H9 (cell line): ENCODE results near the gene PNMA6E. TPM values are rescaled to one million over a fixed set of nuclear protein-coding genes. Genes with fewer than 3 reads are reported as not detected.

Experiments
- DNase-seq: peaks from one replicate; pipeline ENCODE4 v3.0.0-alpha.2; 2017
- H2AFZ ChIP-seq: one replicate; pipeline ENCODE4 v1.6.1; 2013; ENCODE audit warnings: mild to moderate bottlenecking, low read length, control low read depth, moderate library complexity
- H2AK5ac ChIP-seq: 2 replicates; pipeline ENCODE4 v1.6.1; 2013; ENCODE audit warnings: low read length, control low read depth, mixed read lengths; ENCODE audit not compliant: insufficient read length
- H2BK120ac ChIP-seq: one replicate; pipeline ENCODE4 v1.6.1; 2013; ENCODE audit warnings: low read depth, mild to moderate bottlenecking, low read length, control low read depth, inconsistent platforms; ENCODE audit not compliant: poor library complexity, severe bottlenecking
- H2BK12ac ChIP-seq: 2 replicates; pipeline ENCODE4 v1.6.1; 2013; ENCODE audit warnings: low read length, control low read depth, mixed read lengths, low read depth; ENCODE audit not compliant: insufficient read length
- H2BK15ac ChIP-seq: 2 replicates; pipeline ENCODE4 v1.6.1; 2013; ENCODE audit warnings: low read depth, low read length, control low read depth
- H2BK20ac ChIP-seq: one replicate; pipeline ENCODE4 v1.6.1; 2013; ENCODE audit warnings: low read depth, mild to moderate bottlenecking, low read length, control low read depth, inconsistent platforms; ENCODE audit not compliant: poor library complexity, severe bottlenecking
- H2BK5ac ChIP-seq: 2 replicates; pipeline ENCODE4 v1.6.1; 2013; ENCODE audit warnings: low read length, control low read depth, mixed read lengths; ENCODE audit not compliant: insufficient read length
- H3K14ac ChIP-seq: 2 replicates; pipeline ENCODE4 v1.6.1; 2013; ENCODE audit warnings: low read length, control low read depth; ENCODE audit not compliant: insufficient read depth
- H3K18ac ChIP-seq: 2 replicates; pipeline ENCODE4 v1.6.1; 2013; ENCODE audit warnings: low read depth, mild to moderate bottlenecking, mixed read lengths, low read length, control low read depth; ENCODE audit not compliant: insufficient read length
- H3K23ac ChIP-seq: 2 replicates; pipeline ENCODE4 v1.6.1; 2013; ENCODE audit warnings: low read length, control low read depth, mixed read lengths, low read depth; ENCODE audit not compliant: insufficient read length
- H3K23me2 ChIP-seq: 2 replicates; pipeline ENCODE4 v1.6.1; 2013; ENCODE audit warnings: low read depth, mild to moderate bottlenecking, mixed read lengths, low read length, control low read depth; ENCODE audit not compliant: insufficient read length, poor library complexity, severe bottlenecking
- H3K27ac ChIP-seq: 2 replicates; pipeline ENCODE4 v1.5.1; 2013; ENCODE audit warnings: low read length, control low read depth, mixed read lengths, low read depth; ENCODE audit not compliant: insufficient read length
- H3K27me3 ChIP-seq: 2 replicates; pipeline ENCODE4 v1.6.1; 2013; ENCODE audit warnings: low read length, control low read depth, inconsistent platforms; ENCODE audit not compliant: insufficient read depth
- H3K4ac ChIP-seq: 2 replicates; pipeline ENCODE4 v1.6.1; 2013; ENCODE audit warnings: low read depth, mild to moderate bottlenecking, control low read depth, inconsistent platforms, low read length, moderate library complexity
- H3K4me1 ChIP-seq: 2 replicates; pipeline ENCODE4 v1.6.1; 2013; ENCODE audit warnings: low read length, control low read depth, inconsistent platforms; ENCODE audit not compliant: insufficient read depth
- H3K4me2 ChIP-seq: 2 replicates; pipeline ENCODE4 v1.6.1; 2013; ENCODE audit warnings: low read length, control low read depth, mixed read lengths; ENCODE audit not compliant: insufficient read length, insufficient read depth
- H3K56ac ChIP-seq: 2 replicates; pipeline ENCODE4 v1.6.1; 2013; ENCODE audit warnings: low read depth, mild to moderate bottlenecking, mixed read lengths, low read length, control low read depth; ENCODE audit not compliant: insufficient read length
- H3K79me1 ChIP-seq: 2 replicates; pipeline ENCODE4 v1.6.1; 2013; ENCODE audit warnings: low read depth, mild to moderate bottlenecking, moderate library complexity, low read length, control low read depth, inconsistent platforms; ENCODE audit not compliant: insufficient read depth, poor library complexity, severe bottlenecking
- H3K79me2 ChIP-seq: 2 replicates; pipeline ENCODE4 v1.6.1; 2013; ENCODE audit warnings: low read length, control low read depth, inconsistent platforms; ENCODE audit not compliant: insufficient read depth
- H3K9ac ChIP-seq: 2 replicates; pipeline ENCODE4 v1.6.1; 2013; ENCODE audit warnings: low read length, control low read depth, mixed read lengths; ENCODE audit not compliant: insufficient read length; ENCODE audit errors: extremely low read depth
- H3K9me3 ChIP-seq: one replicate; pipeline ENCODE4 v1.6.1; 2013; ENCODE audit warnings: low read depth, low read length, inconsistent platforms; ENCODE audit not compliant: control insufficient read depth
- H3T11ph ChIP-seq: one replicate; pipeline ENCODE4 v1.6.1; 2013; ENCODE audit warnings: mild to moderate bottlenecking, low read length, control low read depth, inconsistent platforms
- H4K20me1 ChIP-seq: one replicate; pipeline ENCODE4 v1.6.1; 2013; ENCODE audit not compliant: control insufficient read depth, insufficient read length, insufficient read depth
- H4K5ac ChIP-seq: 2 replicates; pipeline ENCODE4 v1.6.1; 2013; ENCODE audit warnings: low read depth, mild to moderate bottlenecking, mixed read lengths, low read length, control low read depth; ENCODE audit not compliant: insufficient read length
- H4K8ac ChIP-seq: replicated peaks from 2 replicates; pipeline ENCODE4 v1.6.1; 2013; ENCODE audit warnings: low read length, control low read depth, mixed read lengths, low read depth; ENCODE audit not compliant: insufficient read length
- H4K91ac ChIP-seq: 2 replicates; pipeline ENCODE4 v1.6.1; 2013; ENCODE audit warnings: low read depth, mild to moderate bottlenecking, moderate library complexity, mixed read lengths, low read length, control low read depth; ENCODE audit not compliant: insufficient read length
- H3K27ac Mint-ChIP-seq, 3 experiments: 2 replicates in 2 of 3; 3 replicates in 1 of 3; pipeline ENCODE4 v1.8.0; 2020 to 2021; ENCODE audit warnings: mixed read lengths in 3 of 3, mild to moderate bottlenecking in 1 of 3, moderate library complexity in 1 of 3
- H3K27me3 Mint-ChIP-seq: 2 replicates; pipeline ENCODE4 v1.8.0; 2021; ENCODE audit warnings: low read depth, mild to moderate bottlenecking, moderate library complexity, mixed read lengths
- H3K36me3 Mint-ChIP-seq, 3 experiments: 2 replicates in 2 of 3; 3 replicates in 1 of 3; pipeline ENCODE4 v1.8.0; 2020 to 2021; ENCODE audit warnings: low read depth in 3 of 3, mixed read lengths in 3 of 3; ENCODE audit not compliant: insufficient read depth in 1 of 3
- H3K4me1 Mint-ChIP-seq, 2 experiments: 2 replicates each; pipeline ENCODE4 v1.8.0; 2020; ENCODE audit warnings: mixed read lengths in 2 of 2
- H3K4me3 Mint-ChIP-seq, 2 experiments: 2 replicates in 1 of 2; 3 replicates in 1 of 2; pipeline ENCODE4 v1.8.0; 2020 to 2021; ENCODE audit warnings: mild to moderate bottlenecking in 2 of 2, mixed read lengths in 2 of 2, moderate library complexity in 1 of 2
- H3K9me3 Mint-ChIP-seq, 2 experiments: 2 replicates in 1 of 2; 3 replicates in 1 of 2; pipeline ENCODE4 v1.8.0; 2020; ENCODE audit warnings: mild to moderate bottlenecking in 2 of 2, mixed read lengths in 2 of 2, moderate library complexity in 1 of 2
- WGBS: extraction: QIAGEN DNeasy Blood & Tissue Kit; methylation state at CpG from one replicate; pipeline ENCODE4 v1.1.7; 2013; ENCODE audit warnings: missing lambda C conversion rate, low lambda C conversion rate, mixed read lengths; ENCODE audit not compliant: insufficient read length; ENCODE audit errors: extremely low coverage; 5-methylcytosine and 5-hydroxymethylcytosine counted together
- total RNA-seq: library from RNA; stranded (reverse); gene quantifications from 2 replicates; pipeline ENCODE4 v1.2.1, GENCODE V29; 2021
- TF ChIP-seq, protein P1 (sequence below): fragments of 200-600 bp; sonication (generic); conservative IDR thresholded peaks from 3 replicates; pipeline ENCODE4 v1.8.0; 2021; ENCODE audit warnings: antibody characterized with exemption, mild to moderate bottlenecking

The PNMA6E gene
- total RNA-seq, 1 experiment from 2014 or later, result not detected

DNA sequence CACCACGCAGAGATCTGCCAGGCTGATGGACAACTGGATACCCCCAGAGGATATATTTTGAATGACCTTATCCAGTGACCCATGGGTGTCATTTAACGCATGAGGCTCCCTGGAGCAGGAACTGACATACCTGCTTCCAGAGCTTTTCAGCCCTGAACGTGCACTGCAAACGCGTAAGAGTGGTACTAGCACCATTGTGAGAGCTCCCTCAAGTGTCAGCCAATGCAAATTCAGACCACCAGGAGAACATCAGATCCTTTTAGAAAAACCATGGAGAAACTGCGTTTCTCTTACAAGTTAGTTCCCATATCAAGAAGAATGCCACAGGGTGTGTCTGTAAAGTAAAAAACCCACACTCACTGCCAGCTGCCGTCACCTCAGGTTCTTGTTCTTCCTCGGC lies 37.4 kb upstream of the PNMA6E start:
- Histone ChIP-seq H3K79me1 (no peaks in the 10 kb centered on the region), H3K18ac (no peak overlapping the region), H4K8ac (no peak overlapping the region), H3K4me1 (no peaks in the 10 kb centered on the region), H3K4me2 (no peak overlapping the region), H2BK12ac (no peak overlapping the region), H3T11ph (no peak overlapping the region), H3K4ac (no peak overlapping the region), H4K5ac (no peak overlapping the region), H3K56ac (no peak overlapping the region), H2BK120ac (no peak overlapping the region), H2BK15ac (no peak overlapping the region), H4K20me1 (no peaks in the 10 kb centered on the region), H3K9ac (no peak overlapping the region), H3K27ac (no peak overlapping the region), H3K23me2 (no peaks in the 10 kb centered on the region), H2BK5ac (no peak overlapping the region), H3K23ac (no peak overlapping the region), H3K9me3 (peaks cover 36% of the 10 kb centered on the region), H3K27me3 (peaks cover 2% of the 10 kb centered on the region; the same call in 1 of the 2 replicates), H4K91ac (no peak overlapping the region), H2AFZ (no peak overlapping the region), H2AK5ac (no peak overlapping the region), H3K79me2 (no peaks in the 10 kb centered on the region), H2BK20ac (no peak overlapping the region), H3K14ac (no peak overlapping the region)
- Mint-ChIP-seq H3K27me3 (peaks cover 9% of the 10 kb centered on the region; the same call in 1 of the 2 replicates), H3K4me1 (no peaks in the 10 kb centered on the region), H3K27ac (no peak overlapping the region), H3K36me3 (0 out of 7 replicates have a peak, but pooled peaks cover 0 to 2% (median 0%) of the 10 kb centered on the region in 3 experiments), H3K4me3 (no peak overlapping the region), H3K9me3 (peaks cover 68 to 83% of the 10 kb centered on the region in 2 experiments)
- no peak for DNase-seq
- TF ChIP-seq, protein P1, sequence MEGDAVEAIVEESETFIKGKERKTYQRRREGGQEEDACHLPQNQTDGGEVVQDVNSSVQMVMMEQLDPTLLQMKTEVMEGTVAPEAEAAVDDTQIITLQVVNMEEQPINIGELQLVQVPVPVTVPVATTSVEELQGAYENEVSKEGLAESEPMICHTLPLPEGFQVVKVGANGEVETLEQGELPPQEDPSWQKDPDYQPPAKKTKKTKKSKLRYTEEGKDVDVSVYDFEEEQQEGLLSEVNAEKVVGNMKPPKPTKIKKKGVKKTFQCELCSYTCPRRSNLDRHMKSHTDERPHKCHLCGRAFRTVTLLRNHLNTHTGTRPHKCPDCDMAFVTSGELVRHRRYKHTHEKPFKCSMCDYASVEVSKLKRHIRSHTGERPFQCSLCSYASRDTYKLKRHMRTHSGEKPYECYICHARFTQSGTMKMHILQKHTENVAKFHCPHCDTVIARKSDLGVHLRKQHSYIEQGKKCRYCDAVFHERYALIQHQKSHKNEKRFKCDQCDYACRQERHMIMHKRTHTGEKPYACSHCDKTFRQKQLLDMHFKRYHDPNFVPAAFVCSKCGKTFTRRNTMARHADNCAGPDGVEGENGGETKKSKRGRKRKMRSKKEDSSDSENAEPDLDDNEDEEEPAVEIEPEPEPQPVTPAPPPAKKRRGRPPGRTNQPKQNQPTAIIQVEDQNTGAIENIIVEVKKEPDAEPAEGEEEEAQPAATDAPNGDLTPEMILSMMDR, result peak; percentile 47
- no CpG with 5 or more reads among the region's 8 CpGs for WGBS
